ENCODE measurements around the gene MRC2. TPM values are rescaled to one million over a fixed set of nuclear protein-coding genes. Genes with fewer than 3 reads are reported as not detected.
"Not testable (repeated sequence)": the region's sequence is repeated elsewhere in the genome, so short reads cannot be mapped to it uniquely, and the experiment has no call there.

MRC2 gene
- total RNA-seq, 1 experiment from 2014 or later, result 34.3 TPM

- POLR2A ChIA-PET (ENCODE audit: low non-redundant PET), result no interaction called here
- no peak for TF ChIP-seq EZH2 (IDR thresholded peaks at IDR 0.05; ENCODE audit: borderline replicate concordance, low read depth, low read length, poor library complexity, severe bottlenecking)
- TF ChIP-seq CTCF (conservative IDR thresholded peaks at IDR 0.05; ENCODE audit: low read depth, low read length), result no peak
Measured at GRCh38 chr17:62601471-62601870, 26.0 kb upstream of the MRC2 start.

GRCh38 chr17:62603783-62604182 is 23.7 kb upstream of the MRC2 start:
- DNase-seq (ENCODE audit: low spot score); POLR2A ChIA-PET (ENCODE audit: low non-redundant PET); H3K27me3 ChIP-seq (replicated peaks; ENCODE audit: insufficient read depth, low read depth, low read length, poor library complexity); CTCF ChIA-PET; H3K9me3 ChIP-seq (ENCODE audit: low read depth, low read length, poor library complexity, severe bottlenecking); H3K27ac ChIP-seq (ENCODE audit: low read depth, low read length, poor library complexity, severe bottlenecking); BruUV-seq (replicated peaks); intact Hi-C loops (cut with micrococcal nuclease; ENCODE audit: unreplicated experiment); H3K4me3 ChIP-seq (ENCODE audit: low read depth, low read length, poor library complexity, severe bottlenecking); H3K4me1 ChIP-seq (ENCODE audit: insufficient read depth, low read length, poor library complexity, severe bottlenecking): not testable (repeated sequence)
- H3K36me3 ChIP-seq (ENCODE audit: insufficient read depth, low read length, poor library complexity, severe bottlenecking), result peaks cover 46% of the 10 kb centered on the region

More at GRCh38 chr17:62601471-62601870, 26.0 kb upstream of the MRC2 start:
- Histone ChIP-seq H3K36me3 (ENCODE audit: insufficient read depth, low read length, poor library complexity, severe bottlenecking) (peaks cover 45% of the 10 kb centered on the region), H3K4me3 (ENCODE audit: low read depth, low read length, poor library complexity, severe bottlenecking) (no peak overlapping the region), H3K9me3 (ENCODE audit: low read depth, low read length, poor library complexity, severe bottlenecking) (no peaks in the 10 kb centered on the region), H3K4me1 (ENCODE audit: insufficient read depth, low read length, poor library complexity, severe bottlenecking) (no peaks in the 10 kb centered on the region), H3K27me3 (replicated peaks; ENCODE audit: insufficient read depth, low read depth, low read length, poor library complexity) (no peaks in the 10 kb centered on the region), H3K27ac (ENCODE audit: low read depth, low read length, poor library complexity, severe bottlenecking) (no peak overlapping the region)
- intact Hi-C loops (cut with micrococcal nuclease; ENCODE audit: unreplicated experiment), result no loop called here
- no peak for DNase-seq (ENCODE audit: low spot score)
- CTCF ChIA-PET, result no interaction called here
- BruUV-seq (replicated peaks), result no TSS peak

GRCh38 chr17:62605588-62605987 is 21.9 kb upstream of the MRC2 start:
- peaks cover 48% of the 10 kb centered on the region for H3K36me3 ChIP-seq (ENCODE audit: insufficient read depth, low read length, poor library complexity, severe bottlenecking)
- POLR2A ChIA-PET (ENCODE audit: low non-redundant PET), result no interaction called here

More at GRCh38 chr17:62605588-62605987, 21.9 kb upstream of the MRC2 start:
- H3K4me3 ChIP-seq (ENCODE audit: low read depth, low read length, poor library complexity, severe bottlenecking), result no peak overlapping the region
- TF ChIP-seq EZH2 (IDR thresholded peaks at IDR 0.05; ENCODE audit: borderline replicate concordance, low read depth, low read length, poor library complexity, severe bottlenecking) (no peak), CTCF (conservative IDR thresholded peaks at IDR 0.05; ENCODE audit: low read depth, low read length) (no peak)
- BruUV-seq (replicated peaks), result no TSS peak
- intact Hi-C loops (cut with micrococcal nuclease; ENCODE audit: unreplicated experiment), result no loop called here
- CTCF ChIA-PET, result no interaction called here
- no peak overlapping the region for H3K27ac ChIP-seq (ENCODE audit: low read depth, low read length, poor library complexity, severe bottlenecking)
- no peaks in the 10 kb centered on the region for H3K27me3 ChIP-seq (replicated peaks; ENCODE audit: insufficient read depth, low read depth, low read length, poor library complexity)
- DNase-seq (ENCODE audit: low spot score), result no peak
- no peaks in the 10 kb centered on the region for H3K9me3 ChIP-seq (ENCODE audit: low read depth, low read length, poor library complexity, severe bottlenecking)
- no peaks in the 10 kb centered on the region for H3K4me1 ChIP-seq (ENCODE audit: insufficient read depth, low read length, poor library complexity, severe bottlenecking)
